WTC11 (cell line): Measurements from ENCODE around the gene SAMHD1. TPM values are rescaled to one million over a fixed set of nuclear protein-coding genes. Genes with fewer than 3 reads are reported as not detected.

ENCODE experiments used
- ATAC-seq: fragments of 200-7000 bp; cut with Tn5 transposase; 2 replicates; pipeline ENCODE4 v1.10.0; 2021; ENCODE audit warnings: mild to moderate bottlenecking, moderate library complexity
- CTCF ChIA-PET: fragments of 300-600 bp; sonication (Branson Sonifier 250); formaldehyde crosslinking; loops from one replicate; lab custom pipeline; 2021; ENCODE audit warnings: antibody characterized with exemption; lab: Charles Lee
- POLR2A ChIA-PET: fragments of 350-600 bp; sonication (Branson Sonifier 250); formaldehyde crosslinking; loops from one replicate; lab custom pipeline; 2021; ENCODE audit warnings: antibody characterized with exemption; lab: Charles Lee
- DNase-seq: peaks from one replicate; pipeline ENCODE4 v3.0.0; 2021; ENCODE audit warnings: low spot score
- H3K27ac Mint-ChIP-seq: 2 replicates; pipeline ENCODE4 v1.8.0; 2021; ENCODE audit warnings: mixed read lengths
- H3K27me3 Mint-ChIP-seq: 2 replicates; pipeline ENCODE4 v1.8.0; 2021; ENCODE audit warnings: low read depth, mild to moderate bottlenecking, moderate library complexity, mixed read lengths
- H3K36me3 Mint-ChIP-seq: 2 replicates; pipeline ENCODE4 v1.8.0; 2021; ENCODE audit warnings: mixed read lengths
- H3K4me1 Mint-ChIP-seq: 2 replicates; pipeline ENCODE4 v1.8.0; 2022; ENCODE audit warnings: mixed read lengths
- H3K4me3 Mint-ChIP-seq: 2 replicates; pipeline ENCODE4 v1.8.0; 2021; ENCODE audit warnings: mild to moderate bottlenecking, moderate library complexity, mixed read lengths
- H3K9me3 Mint-ChIP-seq: 2 replicates; pipeline ENCODE4 v1.8.0; 2021; ENCODE audit warnings: mixed read lengths
- CBFB ChIP-seq: sonication (generic); formaldehyde crosslinking; IDR thresholded peaks from 2 replicates; pipeline ENCODE4 v1.8.1; 2022; ENCODE audit warnings: mild to moderate bottlenecking, low read depth, missing genetic modification reagents
- ELF4 ChIP-seq: sonication (generic); formaldehyde crosslinking; IDR thresholded peaks from 2 replicates; pipeline ENCODE4 v1.8.1; 2022; ENCODE audit warnings: low read depth, mild to moderate bottlenecking, moderate library complexity, missing genetic modification reagents
- KAT7 ChIP-seq: sonication (generic); formaldehyde crosslinking; IDR thresholded peaks from 2 replicates; pipeline ENCODE4 v1.8.1; 2023; ENCODE audit warnings: missing genetic modification reagents, mild to moderate bottlenecking, borderline replicate concordance
- SMAD3 ChIP-seq: sonication (generic); formaldehyde crosslinking; IDR thresholded peaks from 2 replicates; pipeline ENCODE4 v1.8.0; 2022; ENCODE audit warnings: missing genetic modification reagents, mild to moderate bottlenecking, borderline replicate concordance
- SOX15 ChIP-seq: fragments of 250-450 bp; sonication (Bioruptor Pico); IDR thresholded peaks from 2 replicates; pipeline ENCODE4 v1.9.0; 2021; ENCODE audit warnings: mild to moderate bottlenecking
- TEAD4 ChIP-seq: sonication (generic); formaldehyde crosslinking; IDR thresholded peaks from 2 replicates; pipeline ENCODE4 v1.8.0; 2022; ENCODE audit warnings: mild to moderate bottlenecking, missing genetic modification reagents
- ZNF121 ChIP-seq: sonication (generic); formaldehyde crosslinking; IDR thresholded peaks from 2 replicates; pipeline ENCODE4 v1.8.0; 2023; ENCODE audit warnings: missing genetic modification reagents
- ZNF219 ChIP-seq: sonication (generic); formaldehyde crosslinking; IDR thresholded peaks from 2 replicates; pipeline ENCODE4 v1.8.0; 2023; ENCODE audit warnings: missing genetic modification reagents, mild to moderate bottlenecking, borderline replicate concordance
- ZNF396 ChIP-seq: fragments of 250-450 bp; sonication (Bioruptor Pico); IDR thresholded peaks from 2 replicates; pipeline ENCODE4 v1.8.0; 2021; ENCODE audit warnings: mild to moderate bottlenecking, moderate library complexity, borderline replicate concordance
- total RNA-seq: library from RNA; stranded (reverse); gene quantifications from 3 replicates; pipeline ENCODE4 v1.2.3, GENCODE V29; 2021
- TF ChIP-seq, protein P1 (sequence below): fragments of 200-600 bp; IDR thresholded peaks from 2 replicates; pipeline ENCODE4 v1.8.0; 2022; ENCODE audit warnings: antibody characterized with exemption
- TF ChIP-seq, protein P2 (sequence below): fragments of 250-450 bp; sonication (Bioruptor Pico); IDR thresholded peaks from 2 replicates; pipeline ENCODE4 v1.9.0; 2021; ENCODE audit warnings: mild to moderate bottlenecking
- TF ChIP-seq, protein P3 (sequence below): sonication (generic); formaldehyde crosslinking; IDR thresholded peaks from 2 replicates; pipeline ENCODE4 v1.8.0; 2022; ENCODE audit warnings: mild to moderate bottlenecking, missing genetic modification reagents
- TF ChIP-seq, protein P4 (sequence below): sonication (generic); formaldehyde crosslinking; IDR thresholded peaks from 2 replicates; pipeline ENCODE4 v1.8.0; 2023; ENCODE audit warnings: missing genetic modification reagents, mild to moderate bottlenecking, borderline replicate concordance
- TF ChIP-seq, protein P5 (sequence below): sonication (generic); formaldehyde crosslinking; IDR thresholded peaks from 2 replicates; pipeline ENCODE4 v1.8.1; 2023; ENCODE audit warnings: mild to moderate bottlenecking, missing genetic modification reagents, borderline replicate concordance
- TF ChIP-seq, protein P6 (sequence below): sonication (generic); formaldehyde crosslinking; IDR thresholded peaks from 2 replicates; pipeline ENCODE4 v1.8.1; 2022; ENCODE audit warnings: low read depth, missing genetic modification reagents, borderline replicate concordance
- TF ChIP-seq, protein P7 (sequence below): sonication (generic); formaldehyde crosslinking; conservative IDR thresholded peaks from 2 replicates; pipeline ENCODE4 v1.8.1; 2022; ENCODE audit warnings: mild to moderate bottlenecking, missing genetic modification reagents

Gene SAMHD1
- total RNA-seq, 1 experiment from 2014 or later, result 31.0 TPM

DNA sequence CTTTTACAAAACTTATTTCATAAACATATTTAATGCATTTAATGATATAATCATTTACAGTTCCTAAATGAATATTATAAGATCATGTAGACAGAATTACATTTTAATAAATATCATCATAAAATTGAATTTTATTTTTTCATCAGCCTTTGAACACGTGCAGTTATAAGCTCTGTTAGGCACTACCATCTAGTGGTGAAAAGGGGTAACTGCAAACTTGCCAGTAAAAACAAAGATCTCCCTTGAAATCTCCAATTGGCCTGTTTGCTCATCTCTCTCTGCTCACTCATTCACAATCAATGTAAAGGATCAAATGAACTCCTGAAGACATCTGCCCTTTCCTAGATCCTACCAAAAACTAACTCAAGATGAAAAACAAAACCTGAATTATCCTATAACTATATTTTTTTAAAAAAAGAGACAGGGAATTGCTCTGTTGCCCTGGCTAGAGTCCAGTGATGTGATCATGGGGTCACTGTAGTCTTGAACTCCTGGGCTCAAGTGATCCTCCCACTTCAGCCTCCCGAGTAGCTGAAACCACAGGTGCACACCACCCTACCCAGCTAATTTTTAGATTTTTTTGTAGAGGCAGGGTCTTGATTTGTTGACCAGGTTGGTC lies 31.7 kb downstream of the SAMHD1 start:
- Mint-ChIP-seq H3K4me1 (peaks cover 11% of the 10 kb centered on the region), H3K27ac (peak overlapping the region; percentile 86; the same call in 1 of the 2 replicates), H3K27me3 (no peaks in the 10 kb centered on the region), H3K9me3 (no peaks in the 10 kb centered on the region), H3K4me3 (no peak overlapping the region), H3K36me3 (peaks cover 3% of the 10 kb centered on the region)
- DNase-seq (no peak), ATAC-seq (peak; percentile 43)
- TF ChIP-seq, protein P1, sequence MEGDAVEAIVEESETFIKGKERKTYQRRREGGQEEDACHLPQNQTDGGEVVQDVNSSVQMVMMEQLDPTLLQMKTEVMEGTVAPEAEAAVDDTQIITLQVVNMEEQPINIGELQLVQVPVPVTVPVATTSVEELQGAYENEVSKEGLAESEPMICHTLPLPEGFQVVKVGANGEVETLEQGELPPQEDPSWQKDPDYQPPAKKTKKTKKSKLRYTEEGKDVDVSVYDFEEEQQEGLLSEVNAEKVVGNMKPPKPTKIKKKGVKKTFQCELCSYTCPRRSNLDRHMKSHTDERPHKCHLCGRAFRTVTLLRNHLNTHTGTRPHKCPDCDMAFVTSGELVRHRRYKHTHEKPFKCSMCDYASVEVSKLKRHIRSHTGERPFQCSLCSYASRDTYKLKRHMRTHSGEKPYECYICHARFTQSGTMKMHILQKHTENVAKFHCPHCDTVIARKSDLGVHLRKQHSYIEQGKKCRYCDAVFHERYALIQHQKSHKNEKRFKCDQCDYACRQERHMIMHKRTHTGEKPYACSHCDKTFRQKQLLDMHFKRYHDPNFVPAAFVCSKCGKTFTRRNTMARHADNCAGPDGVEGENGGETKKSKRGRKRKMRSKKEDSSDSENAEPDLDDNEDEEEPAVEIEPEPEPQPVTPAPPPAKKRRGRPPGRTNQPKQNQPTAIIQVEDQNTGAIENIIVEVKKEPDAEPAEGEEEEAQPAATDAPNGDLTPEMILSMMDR, result peak; percentile 86
- no peak for TF ChIP-seq SOX15 (CRISPR knock-in tag)
- ChIA-PET POLR2A (interaction anchor here (0.5 kb wide), 1 partner anchor 935 kb away, joined by 3 read pairs; no protein-coding TSS in a partner anchor), CTCF (interaction anchor here (0.6 to 1.8 kb wide), 23 partner anchors 9 to 717 kb away, joined by 3 to 15 read pairs (median 4); partner anchors contain the start of genes DSN1 and RPN2)

DNA sequence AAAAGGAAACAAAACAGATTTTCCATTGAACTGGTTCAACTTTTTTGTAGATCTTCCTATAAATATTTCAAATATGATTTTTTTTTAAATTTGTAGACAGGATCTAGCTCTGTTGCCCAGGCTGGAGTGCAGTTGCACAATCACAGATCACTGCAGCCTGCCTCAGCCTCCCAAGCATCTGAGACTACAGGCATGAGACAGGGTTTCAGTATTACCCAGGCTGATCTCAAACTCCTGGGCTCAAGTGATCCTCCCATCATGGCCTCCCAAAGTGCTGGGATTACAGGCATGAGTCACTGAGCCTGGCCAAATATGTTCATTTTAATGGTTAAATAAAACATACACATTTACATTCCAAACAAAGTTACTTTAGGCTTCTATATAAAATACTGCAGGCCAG lies 33.6 kb downstream of the SAMHD1 start:
- Mint-ChIP-seq H3K4me1 (no peaks in the 10 kb centered on the region), H3K27ac (no peak overlapping the region)

DNA sequence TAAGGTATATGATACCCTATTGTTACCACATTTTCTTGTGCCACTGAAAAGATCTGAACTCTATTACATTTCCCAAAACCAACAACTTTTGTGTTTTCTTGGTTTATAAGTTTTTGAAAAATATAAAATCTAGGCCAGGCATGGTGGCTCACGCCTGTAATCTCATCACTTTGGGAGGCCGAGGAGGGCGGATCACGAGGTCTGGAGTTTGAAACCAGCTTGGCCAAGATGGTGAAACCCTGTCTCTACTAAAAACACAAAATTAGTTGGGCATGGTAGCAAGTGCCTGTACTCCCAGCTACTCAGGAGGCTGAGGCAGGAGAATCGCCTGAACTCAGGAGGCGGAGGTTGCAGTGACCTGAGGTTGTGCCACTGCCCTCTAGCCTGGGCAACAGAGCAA lies 34.3 kb downstream of the SAMHD1 start:
- H3K27me3 Mint-ChIP-seq, result no peaks in the 10 kb centered on the region
- DNase-seq (no peak), ATAC-seq (no peak)
- peaks cover 11% of the 10 kb centered on the region for H3K36me3 Mint-ChIP-seq
- no peak overlapping the region for H3K27ac Mint-ChIP-seq
- CTCF ChIA-PET, result interaction anchor here (0.6 to 1.5 kb wide), 2 partner anchors 85 to 178 kb away, joined by 3 to 4 read pairs; partner anchors contain the start of gene RBL1
- H3K4me3 Mint-ChIP-seq, result no peak overlapping the region
- H3K4me1 Mint-ChIP-seq, result peaks cover 3% of the 10 kb centered on the region
- TF ChIP-seq CBFB (CRISPR knock-in tag) (no peak), ZNF219 (CRISPR knock-in tag) (no peak), ELF4 (CRISPR knock-in tag) (no peak), SOX15 (CRISPR knock-in tag) (no peak), SMAD3 (CRISPR knock-in tag) (no peak), TEAD4 (CRISPR knock-in tag) (no peak), ZNF396 (CRISPR knock-in tag) (no peak)
- TF ChIP-seq, protein P2, sequence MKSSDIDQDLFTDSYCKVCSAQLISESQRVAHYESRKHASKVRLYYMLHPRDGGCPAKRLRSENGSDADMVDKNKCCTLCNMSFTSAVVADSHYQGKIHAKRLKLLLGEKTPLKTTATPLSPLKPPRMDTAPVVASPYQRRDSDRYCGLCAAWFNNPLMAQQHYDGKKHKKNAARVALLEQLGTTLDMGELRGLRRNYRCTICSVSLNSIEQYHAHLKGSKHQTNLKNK, result no peak
- TF ChIP-seq, protein P3, sequence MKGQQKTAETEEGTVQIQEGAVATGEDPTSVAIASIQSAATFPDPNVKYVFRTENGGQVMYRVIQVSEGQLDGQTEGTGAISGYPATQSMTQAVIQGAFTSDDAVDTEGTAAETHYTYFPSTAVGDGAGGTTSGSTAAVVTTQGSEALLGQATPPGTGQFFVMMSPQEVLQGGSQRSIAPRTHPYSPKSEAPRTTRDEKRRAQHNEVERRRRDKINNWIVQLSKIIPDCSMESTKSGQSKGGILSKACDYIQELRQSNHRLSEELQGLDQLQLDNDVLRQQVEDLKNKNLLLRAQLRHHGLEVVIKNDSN, result no peak
- TF ChIP-seq, protein P4, sequence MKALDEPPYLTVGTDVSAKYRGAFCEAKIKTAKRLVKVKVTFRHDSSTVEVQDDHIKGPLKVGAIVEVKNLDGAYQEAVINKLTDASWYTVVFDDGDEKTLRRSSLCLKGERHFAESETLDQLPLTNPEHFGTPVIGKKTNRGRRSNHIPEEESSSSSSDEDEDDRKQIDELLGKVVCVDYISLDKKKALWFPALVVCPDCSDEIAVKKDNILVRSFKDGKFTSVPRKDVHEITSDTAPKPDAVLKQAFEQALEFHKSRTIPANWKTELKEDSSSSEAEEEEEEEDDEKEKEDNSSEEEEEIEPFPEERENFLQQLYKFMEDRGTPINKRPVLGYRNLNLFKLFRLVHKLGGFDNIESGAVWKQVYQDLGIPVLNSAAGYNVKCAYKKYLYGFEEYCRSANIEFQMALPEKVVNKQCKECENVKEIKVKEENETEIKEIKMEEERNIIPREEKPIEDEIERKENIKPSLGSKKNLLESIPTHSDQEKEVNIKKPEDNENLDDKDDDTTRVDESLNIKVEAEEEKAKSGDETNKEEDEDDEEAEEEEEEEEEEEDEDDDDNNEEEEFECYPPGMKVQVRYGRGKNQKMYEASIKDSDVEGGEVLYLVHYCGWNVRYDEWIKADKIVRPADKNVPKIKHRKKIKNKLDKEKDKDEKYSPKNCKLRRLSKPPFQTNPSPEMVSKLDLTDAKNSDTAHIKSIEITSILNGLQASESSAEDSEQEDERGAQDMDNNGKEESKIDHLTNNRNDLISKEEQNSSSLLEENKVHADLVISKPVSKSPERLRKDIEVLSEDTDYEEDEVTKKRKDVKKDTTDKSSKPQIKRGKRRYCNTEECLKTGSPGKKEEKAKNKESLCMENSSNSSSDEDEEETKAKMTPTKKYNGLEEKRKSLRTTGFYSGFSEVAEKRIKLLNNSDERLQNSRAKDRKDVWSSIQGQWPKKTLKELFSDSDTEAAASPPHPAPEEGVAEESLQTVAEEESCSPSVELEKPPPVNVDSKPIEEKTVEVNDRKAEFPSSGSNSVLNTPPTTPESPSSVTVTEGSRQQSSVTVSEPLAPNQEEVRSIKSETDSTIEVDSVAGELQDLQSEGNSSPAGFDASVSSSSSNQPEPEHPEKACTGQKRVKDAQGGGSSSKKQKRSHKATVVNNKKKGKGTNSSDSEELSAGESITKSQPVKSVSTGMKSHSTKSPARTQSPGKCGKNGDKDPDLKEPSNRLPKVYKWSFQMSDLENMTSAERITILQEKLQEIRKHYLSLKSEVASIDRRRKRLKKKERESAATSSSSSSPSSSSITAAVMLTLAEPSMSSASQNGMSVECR (CRISPR knock-in tag), result no peak
- TF ChIP-seq, protein P5, sequence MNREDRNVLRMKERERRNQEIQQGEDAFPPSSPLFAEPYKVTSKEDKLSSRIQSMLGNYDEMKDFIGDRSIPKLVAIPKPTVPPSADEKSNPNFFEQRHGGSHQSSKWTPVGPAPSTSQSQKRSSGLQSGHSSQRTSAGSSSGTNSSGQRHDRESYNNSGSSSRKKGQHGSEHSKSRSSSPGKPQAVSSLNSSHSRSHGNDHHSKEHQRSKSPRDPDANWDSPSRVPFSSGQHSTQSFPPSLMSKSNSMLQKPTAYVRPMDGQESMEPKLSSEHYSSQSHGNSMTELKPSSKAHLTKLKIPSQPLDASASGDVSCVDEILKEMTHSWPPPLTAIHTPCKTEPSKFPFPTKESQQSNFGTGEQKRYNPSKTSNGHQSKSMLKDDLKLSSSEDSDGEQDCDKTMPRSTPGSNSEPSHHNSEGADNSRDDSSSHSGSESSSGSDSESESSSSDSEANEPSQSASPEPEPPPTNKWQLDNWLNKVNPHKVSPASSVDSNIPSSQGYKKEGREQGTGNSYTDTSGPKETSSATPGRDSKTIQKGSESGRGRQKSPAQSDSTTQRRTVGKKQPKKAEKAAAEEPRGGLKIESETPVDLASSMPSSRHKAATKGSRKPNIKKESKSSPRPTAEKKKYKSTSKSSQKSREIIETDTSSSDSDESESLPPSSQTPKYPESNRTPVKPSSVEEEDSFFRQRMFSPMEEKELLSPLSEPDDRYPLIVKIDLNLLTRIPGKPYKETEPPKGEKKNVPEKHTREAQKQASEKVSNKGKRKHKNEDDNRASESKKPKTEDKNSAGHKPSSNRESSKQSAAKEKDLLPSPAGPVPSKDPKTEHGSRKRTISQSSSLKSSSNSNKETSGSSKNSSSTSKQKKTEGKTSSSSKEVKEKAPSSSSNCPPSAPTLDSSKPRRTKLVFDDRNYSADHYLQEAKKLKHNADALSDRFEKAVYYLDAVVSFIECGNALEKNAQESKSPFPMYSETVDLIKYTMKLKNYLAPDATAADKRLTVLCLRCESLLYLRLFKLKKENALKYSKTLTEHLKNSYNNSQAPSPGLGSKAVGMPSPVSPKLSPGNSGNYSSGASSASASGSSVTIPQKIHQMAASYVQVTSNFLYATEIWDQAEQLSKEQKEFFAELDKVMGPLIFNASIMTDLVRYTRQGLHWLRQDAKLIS (CRISPR knock-in tag), result no peak
- TF ChIP-seq, protein P6, sequence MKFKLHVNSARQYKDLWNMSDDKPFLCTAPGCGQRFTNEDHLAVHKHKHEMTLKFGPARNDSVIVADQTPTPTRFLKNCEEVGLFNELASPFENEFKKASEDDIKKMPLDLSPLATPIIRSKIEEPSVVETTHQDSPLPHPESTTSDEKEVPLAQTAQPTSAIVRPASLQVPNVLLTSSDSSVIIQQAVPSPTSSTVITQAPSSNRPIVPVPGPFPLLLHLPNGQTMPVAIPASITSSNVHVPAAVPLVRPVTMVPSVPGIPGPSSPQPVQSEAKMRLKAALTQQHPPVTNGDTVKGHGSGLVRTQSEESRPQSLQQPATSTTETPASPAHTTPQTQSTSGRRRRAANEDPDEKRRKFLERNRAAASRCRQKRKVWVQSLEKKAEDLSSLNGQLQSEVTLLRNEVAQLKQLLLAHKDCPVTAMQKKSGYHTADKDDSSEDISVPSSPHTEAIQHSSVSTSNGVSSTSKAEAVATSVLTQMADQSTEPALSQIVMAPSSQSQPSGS (CRISPR knock-in tag), result no peak
- TF ChIP-seq, protein P7, sequence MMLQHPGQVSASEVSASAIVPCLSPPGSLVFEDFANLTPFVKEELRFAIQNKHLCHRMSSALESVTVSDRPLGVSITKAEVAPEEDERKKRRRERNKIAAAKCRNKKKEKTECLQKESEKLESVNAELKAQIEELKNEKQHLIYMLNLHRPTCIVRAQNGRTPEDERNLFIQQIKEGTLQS, result no peak
- H3K9me3 Mint-ChIP-seq, result no peaks in the 10 kb centered on the region
- POLR2A ChIA-PET, result no interaction called here

More for the DNA sequence above, 33.6 kb downstream of the SAMHD1 start:
- H3K9me3 Mint-ChIP-seq, result no peaks in the 10 kb centered on the region
- no peaks in the 10 kb centered on the region for H3K27me3 Mint-ChIP-seq
- TF ChIP-seq ZNF121 (peak; percentile 24; the same call in 1 of the 2 replicates), KAT7 (CRISPR knock-in tag) (no peak)
- ChIA-PET CTCF (interaction anchor here (1.5 kb wide), 1 partner anchor 178 kb away, joined by 4 read pairs; the partner anchor contains the start of gene RBL1), POLR2A (no interaction called here)
- H3K36me3 Mint-ChIP-seq, result peaks cover 11% of the 10 kb centered on the region
- H3K4me3 Mint-ChIP-seq, result no peak overlapping the region
- DNase-seq (no peak), ATAC-seq (no peak)
